Stimulated activated memory B cell treated with anti-CD40 and anti-IgM and Interleukin-4, amounts not matched to agents 10 μg/mL and 1 μg/mL and 100 μg/mL, for 72 hours (primary cell): ENCODE data around the gene XPO5.
"Not testable (repeated sequence)": the region's sequence is repeated elsewhere in the genome, so short reads cannot be mapped to it uniquely, and the experiment has no call there.

Source experiments
- ATAC-seq: fragments of 150-1000 bp; cut with Tn5 transposase; 2 replicates; pipeline ENCODE4 v1.10.0; 2021
- H3K27ac Mint-ChIP-seq: one replicate; pipeline ENCODE4 v1.8.0; 2022; ENCODE audit warnings: mild to moderate bottlenecking, mixed read lengths
- H3K27me3 Mint-ChIP-seq: one replicate; pipeline ENCODE4 v1.8.0; 2022; ENCODE audit warnings: mixed read lengths
- H3K36me3 Mint-ChIP-seq: one replicate; pipeline ENCODE4 v1.8.0; 2022; ENCODE audit warnings: mixed read lengths
- H3K4me1 Mint-ChIP-seq: one replicate; pipeline ENCODE4 v1.8.0; 2022; ENCODE audit warnings: mixed read lengths
- H3K4me3 Mint-ChIP-seq: one replicate; pipeline ENCODE4 v1.8.0; 2022; ENCODE audit warnings: mild to moderate bottlenecking, moderate library complexity, mixed read lengths
- H3K9me3 Mint-ChIP-seq: one replicate; pipeline ENCODE4 v1.8.0; 2022; ENCODE audit warnings: mixed read lengths

Gene XPO5

GRCh38 chr6:43544461-43544860, 31.4 kb downstream of the XPO5 start:
- H3K4me3 Mint-ChIP-seq = no peak overlapping the region
- no peaks in the 10 kb centered on the region for H3K9me3 Mint-ChIP-seq
- ATAC-seq = no peak
- peaks cover 55% of the 10 kb centered on the region for H3K36me3 Mint-ChIP-seq
- H3K27ac Mint-ChIP-seq = no peak overlapping the region
- H3K27me3 Mint-ChIP-seq = no peaks in the 10 kb centered on the region
- H3K4me1 Mint-ChIP-seq = no peaks in the 10 kb centered on the region

GRCh38 chr6:43541774-43542471, 33.9 kb downstream of the XPO5 start:
- peaks cover 51% of the 10 kb centered on the region for H3K36me3 Mint-ChIP-seq
- peak overlapping the region; percentile 51 for H3K27ac Mint-ChIP-seq
- no peak overlapping the region for H3K4me3 Mint-ChIP-seq
- H3K4me1 Mint-ChIP-seq = no peaks in the 10 kb centered on the region
- H3K27me3 Mint-ChIP-seq = no peaks in the 10 kb centered on the region
- no peaks in the 10 kb centered on the region for H3K9me3 Mint-ChIP-seq
- peak; percentile 39 for ATAC-seq

GRCh38 chr6:43540507-43540906, 35.3 kb downstream of the XPO5 start:
- Mint-ChIP-seq H3K27ac (no peak overlapping the region), H3K27me3 (no peaks in the 10 kb centered on the region), H3K36me3 (peaks cover 37% of the 10 kb centered on the region), H3K4me3 (no peak overlapping the region), H3K4me1 (no peaks in the 10 kb centered on the region), H3K9me3 (no peaks in the 10 kb centered on the region)
- no peak for ATAC-seq

GRCh38 chr6:43539409-43539808, 36.4 kb downstream of the XPO5 start:
- H3K27me3 Mint-ChIP-seq, H3K4me1 Mint-ChIP-seq, H3K27ac Mint-ChIP-seq, H3K4me3 Mint-ChIP-seq, ATAC-seq, H3K9me3 Mint-ChIP-seq: not testable (repeated sequence)
- peaks cover 34% of the 10 kb centered on the region for H3K36me3 Mint-ChIP-seq

- not testable (repeated sequence) for H3K4me1 Mint-ChIP-seq, H3K27me3 Mint-ChIP-seq, H3K9me3 Mint-ChIP-seq, H3K27ac Mint-ChIP-seq, ATAC-seq, H3K4me3 Mint-ChIP-seq
- peaks cover 34% of the 10 kb centered on the region for H3K36me3 Mint-ChIP-seq
These were observed 36.9 kb downstream of the XPO5 start for GRCh38 chr6:43538986-43539385.

- Mint-ChIP-seq H3K36me3 (peaks cover 45% of the 10 kb centered on the region), H3K9me3 (no peaks in the 10 kb centered on the region), H3K27me3 (no peaks in the 10 kb centered on the region), H3K27ac (no peak overlapping the region), H3K4me1 (no peaks in the 10 kb centered on the region), H3K4me3 (no peak overlapping the region)
- ATAC-seq = no peak
These were observed 43.6 kb downstream of the XPO5 start for GRCh38 chr6:43532201-43532600.

- H3K9me3 Mint-ChIP-seq = no peaks in the 10 kb centered on the region
- H3K4me3 Mint-ChIP-seq = no peak overlapping the region
- peaks cover 57% of the 10 kb centered on the region for H3K36me3 Mint-ChIP-seq
- H3K27ac Mint-ChIP-seq = no peak overlapping the region
- no peaks in the 10 kb centered on the region for H3K4me1 Mint-ChIP-seq
- no peak for ATAC-seq
- no peaks in the 10 kb centered on the region for H3K27me3 Mint-ChIP-seq
These were observed 51.3 kb downstream of the XPO5 start for GRCh38 chr6:43524483-43524961.

GRCh38 chr6:43523284-43523683, 52.6 kb downstream of the XPO5 start:
- peaks cover 55% of the 10 kb centered on the region for H3K36me3 Mint-ChIP-seq
- ATAC-seq = no peak

GRCh38 chr6:43522547-43523261, 53.1 kb downstream of the XPO5 start:
- Mint-ChIP-seq H3K4me1 (no peaks in the 10 kb centered on the region), H3K4me3 (no peak overlapping the region), H3K27ac (no peak overlapping the region), H3K36me3 (peaks cover 50% of the 10 kb centered on the region), H3K27me3 (no peaks in the 10 kb centered on the region), H3K9me3 (no peaks in the 10 kb centered on the region)
- no peak for ATAC-seq

More at GRCh38 chr6:43523284-43523683, 52.6 kb downstream of the XPO5 start:
- Mint-ChIP-seq H3K4me3 (no peak overlapping the region), H3K4me1 (no peaks in the 10 kb centered on the region), H3K9me3 (no peaks in the 10 kb centered on the region), H3K27me3 (no peaks in the 10 kb centered on the region), H3K27ac (no peak overlapping the region)

- Mint-ChIP-seq H3K27me3 (no peaks in the 10 kb centered on the region), H3K4me3 (no peak overlapping the region), H3K27ac (no peak overlapping the region), H3K4me1 (no peaks in the 10 kb centered on the region), H3K36me3 (peaks cover 41% of the 10 kb centered on the region), H3K9me3 (no peaks in the 10 kb centered on the region)
- ATAC-seq = no peak
These were observed 54.0 kb downstream of the XPO5 start for GRCh38 chr6:43521836-43522235.

- no peak for ATAC-seq
- peaks cover 13% of the 10 kb centered on the region for H3K4me1 Mint-ChIP-seq
These were observed 55.7 kb downstream of the XPO5 start for GRCh38 chr6:43520097-43520496.

GRCh38 chr6:43517505-43518357, 58.1 kb downstream of the XPO5 start:
- Mint-ChIP-seq H3K36me3 (peaks cover 20% of the 10 kb centered on the region), H3K4me3 (no peak overlapping the region)

More at GRCh38 chr6:43520097-43520496, 55.7 kb downstream of the XPO5 start:
- Mint-ChIP-seq H3K27me3 (no peaks in the 10 kb centered on the region), H3K9me3 (no peaks in the 10 kb centered on the region), H3K27ac (no peak overlapping the region), H3K4me3 (no peak overlapping the region), H3K36me3 (peaks cover 30% of the 10 kb centered on the region)

GRCh38 chr6:43516697-43517504, 58.9 kb downstream of the XPO5 start, which contains the start of the genes POLR1C and YIPF3:
TSS of gene POLR1C (plus strand) at chr6:43517089. CDS start at chr6:43517110, 21 bp downstream.
TSS of gene YIPF3 (minus strand) at chr6:43516926. CDS start at chr6:43516807, 119 bp downstream.
- H3K27me3 Mint-ChIP-seq = no peaks in the 10 kb centered on the region
- ATAC-seq = peak; percentile 97
- no peaks in the 10 kb centered on the region for H3K9me3 Mint-ChIP-seq
- H3K36me3 Mint-ChIP-seq = peaks cover 21% of the 10 kb centered on the region
- H3K4me1 Mint-ChIP-seq = peaks cover 16% of the 10 kb centered on the region
- H3K4me3 Mint-ChIP-seq = no peak within 1 kb of the TSS
- no peak within 1 kb of the TSS for H3K27ac Mint-ChIP-seq

More at GRCh38 chr6:43517505-43518357, 58.1 kb downstream of the XPO5 start:
- Mint-ChIP-seq H3K27me3 (no peaks in the 10 kb centered on the region), H3K27ac (no peak overlapping the region), H3K4me1 (peaks cover 16% of the 10 kb centered on the region), H3K9me3 (no peaks in the 10 kb centered on the region)
- no peak for ATAC-seq

GRCh38 chr6:43516367-43516696, 59.5 kb downstream of the XPO5 start:
- Mint-ChIP-seq H3K4me1 (peaks cover 16% of the 10 kb centered on the region), H3K27me3 (no peaks in the 10 kb centered on the region), H3K36me3 (peaks cover 26% of the 10 kb centered on the region), H3K9me3 (no peaks in the 10 kb centered on the region), H3K4me3 (no peak overlapping the region), H3K27ac (no peak overlapping the region)
- no peak for ATAC-seq
